ENCODE data around the gene ANKRD34C.

Gene ANKRD34C

DNA sequence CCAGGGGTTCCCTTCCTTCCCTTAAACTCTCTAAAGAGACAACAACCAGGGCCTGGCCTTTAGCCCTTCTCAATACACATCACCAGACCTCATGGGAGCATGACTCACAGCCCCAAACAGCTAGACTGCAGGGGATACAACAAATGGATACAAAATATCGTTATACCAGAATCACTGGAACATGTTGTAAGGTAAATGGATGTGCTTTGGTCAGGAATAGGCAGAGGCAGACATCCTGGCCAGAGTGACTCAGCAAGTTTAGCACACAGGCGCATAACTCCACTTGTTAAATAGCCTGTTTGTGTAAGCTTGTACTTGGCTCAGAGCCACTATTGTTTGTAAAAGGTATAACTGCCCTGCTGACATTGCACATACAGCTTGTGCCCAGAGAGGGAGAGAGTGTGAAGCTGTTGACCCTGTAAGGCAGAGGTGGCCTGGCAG lies 46.7 kb downstream of the ANKRD34C start:
- DNase-seq, result no peak
- no peak overlapping the region for H3K27ac Mint-ChIP-seq
- H3K4me1 Mint-ChIP-seq, result no peaks in the 10 kb centered on the region
- no peaks in the 10 kb centered on the region for H3K9me3 Mint-ChIP-seq
- no peak overlapping the region for H3K4me3 Mint-ChIP-seq
- no peaks in the 10 kb centered on the region for H3K27me3 Mint-ChIP-seq
- ATAC-seq, result no peak
